Measurements from ENCODE around the gene PPP1R16B.

GRCh38 chr20:38847840-38848239, 42.3 kb downstream of the PPP1R16B start:
- TF ChIP-seq CTCF (tag by site-specific recombination; IDR thresholded peaks at IDR 0.05) (no peak), ZNF660 (tag by site-specific recombination; IDR thresholded peaks at IDR 0.05) (no peak), ZBTB44 (tag by site-specific recombination; IDR thresholded peaks at IDR 0.05) (no peak), YY1 (tag by site-specific recombination; IDR thresholded peaks at IDR 0.05) (no peak), ZNF561 (tag by site-specific recombination; IDR thresholded peaks at IDR 0.05; ENCODE audit: borderline replicate concordance) (no peak)
